Measurements from ENCODE around the gene ZNF507.

DNA sequence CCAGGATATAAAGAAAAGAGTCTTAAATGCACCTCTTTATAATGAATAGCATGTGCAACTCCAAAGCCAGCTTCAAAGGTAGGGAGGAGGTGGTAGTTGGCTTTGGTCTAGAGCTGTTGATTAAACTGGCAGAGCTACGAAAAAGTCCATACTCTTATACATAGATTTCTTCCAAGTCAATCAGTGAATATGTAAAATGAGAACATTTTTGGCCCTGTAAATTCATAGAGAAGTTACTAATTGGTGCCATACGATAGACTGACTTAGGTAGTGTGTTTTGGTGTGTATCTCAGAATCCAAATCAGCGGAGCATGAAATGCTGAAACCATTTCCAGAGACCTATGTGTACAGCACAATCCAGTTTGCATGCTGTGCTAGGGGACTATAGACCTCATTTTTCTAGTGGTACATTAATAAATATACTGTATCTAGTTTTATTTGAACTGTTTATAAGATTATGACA lies 43.0 kb downstream of the ZNF507 start:
- TF ChIP-seq POLR2A (IDR thresholded peaks at IDR 0.05) = no peak
- TF ChIP-seq, protein P1, sequence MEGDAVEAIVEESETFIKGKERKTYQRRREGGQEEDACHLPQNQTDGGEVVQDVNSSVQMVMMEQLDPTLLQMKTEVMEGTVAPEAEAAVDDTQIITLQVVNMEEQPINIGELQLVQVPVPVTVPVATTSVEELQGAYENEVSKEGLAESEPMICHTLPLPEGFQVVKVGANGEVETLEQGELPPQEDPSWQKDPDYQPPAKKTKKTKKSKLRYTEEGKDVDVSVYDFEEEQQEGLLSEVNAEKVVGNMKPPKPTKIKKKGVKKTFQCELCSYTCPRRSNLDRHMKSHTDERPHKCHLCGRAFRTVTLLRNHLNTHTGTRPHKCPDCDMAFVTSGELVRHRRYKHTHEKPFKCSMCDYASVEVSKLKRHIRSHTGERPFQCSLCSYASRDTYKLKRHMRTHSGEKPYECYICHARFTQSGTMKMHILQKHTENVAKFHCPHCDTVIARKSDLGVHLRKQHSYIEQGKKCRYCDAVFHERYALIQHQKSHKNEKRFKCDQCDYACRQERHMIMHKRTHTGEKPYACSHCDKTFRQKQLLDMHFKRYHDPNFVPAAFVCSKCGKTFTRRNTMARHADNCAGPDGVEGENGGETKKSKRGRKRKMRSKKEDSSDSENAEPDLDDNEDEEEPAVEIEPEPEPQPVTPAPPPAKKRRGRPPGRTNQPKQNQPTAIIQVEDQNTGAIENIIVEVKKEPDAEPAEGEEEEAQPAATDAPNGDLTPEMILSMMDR (IDR thresholded peaks at IDR 0.05) = no peak
- TF ChIP-seq POLR2AphosphoS5 (IDR thresholded peaks at IDR 0.05) = no peak

Data from transverse colon (tissue), 4 donors.